Activated CD4-positive, alpha-beta T cell treated with anti-CD3 and anti-CD28 coated beads, Interleukin-2, amount 50 U/mL, for 4 hours (primary cell): ENCODE results near the gene FSIP1.

Experiments used
- DNase-seq, 2 experiments: peaks; one replicate each; pipeline ENCODE4 v3.0.0-alpha.2; 2020

Gene FSIP1

DNA sequence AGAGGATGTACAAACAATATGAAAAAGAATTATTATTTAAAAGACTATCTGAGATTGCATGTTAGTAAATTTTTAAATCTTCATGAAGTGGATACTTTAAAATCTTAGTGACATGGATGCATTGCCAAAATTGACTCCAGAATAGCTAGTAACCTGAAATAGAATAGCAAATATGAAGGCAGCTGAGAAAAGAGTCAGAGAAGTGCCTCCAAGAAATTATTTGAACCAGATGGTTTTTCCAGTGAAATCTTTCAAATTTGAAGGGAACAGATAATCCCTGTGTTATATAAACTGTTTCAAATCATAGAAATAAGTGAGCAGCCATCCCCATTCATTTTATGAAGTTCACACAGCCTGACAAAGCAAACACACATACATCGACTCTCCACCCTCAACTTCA lies 29.6 kb downstream of the FSIP1 start:
- DNase-seq = no peak

DNA sequence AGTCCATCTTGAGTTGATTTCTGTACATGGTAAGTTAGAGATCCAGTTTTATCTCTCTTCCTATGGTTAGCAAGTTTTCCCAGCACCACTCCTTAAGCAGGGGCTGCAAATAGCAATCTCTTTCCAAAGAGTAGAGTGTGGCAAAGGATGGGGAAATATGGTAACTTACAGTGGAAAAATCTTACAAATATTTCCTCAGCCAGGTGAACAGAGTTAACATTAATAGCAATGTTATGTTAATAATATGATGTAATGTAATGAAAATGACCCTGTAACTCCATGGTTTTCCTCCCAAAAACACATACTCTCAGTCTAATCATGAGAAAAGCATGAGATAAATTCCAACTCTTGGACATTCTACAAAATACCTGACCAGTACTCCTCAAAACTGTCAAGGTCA lies 30.4 kb downstream of the FSIP1 start:
- DNase-seq = no peak

DNA sequence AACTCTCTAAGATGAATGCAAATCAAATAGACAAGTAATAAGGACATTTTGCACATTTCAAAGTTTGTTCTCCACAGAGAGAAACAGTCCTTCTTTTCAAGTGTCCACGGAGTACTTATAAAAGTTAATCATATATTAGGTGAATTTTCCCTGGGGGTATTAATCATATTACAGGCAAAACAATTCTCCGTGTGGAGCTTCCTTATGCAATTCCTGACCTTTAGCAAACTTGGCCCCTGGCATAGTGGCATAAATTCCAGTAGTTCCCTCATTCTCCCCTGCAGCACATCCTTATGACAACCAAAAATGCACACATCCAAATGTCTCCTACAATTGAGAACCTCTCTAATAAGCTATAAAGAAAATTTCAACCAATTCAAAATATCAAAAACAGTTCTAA lies 34.4 kb downstream of the FSIP1 start:
- DNase-seq = no peak

DNA sequence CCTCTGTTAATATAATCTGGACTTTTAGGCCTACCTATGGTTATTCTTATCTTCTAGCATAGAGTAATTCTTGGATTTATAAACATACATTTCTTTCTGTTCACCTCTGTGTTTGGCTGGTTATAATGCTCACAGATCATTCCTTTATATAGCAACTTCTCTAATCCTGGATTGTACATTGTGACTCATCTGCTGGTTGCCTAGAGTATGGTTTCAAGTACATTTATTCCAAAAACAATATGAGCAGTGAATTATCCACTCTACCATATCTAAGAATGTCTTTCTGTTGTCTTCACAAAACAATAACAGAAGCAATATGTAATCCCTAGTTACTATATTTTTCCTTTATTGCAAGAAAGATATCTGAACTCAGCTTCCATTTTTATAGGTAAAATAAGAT lies 35.3 kb downstream of the FSIP1 start:
- no peak for DNase-seq

DNA sequence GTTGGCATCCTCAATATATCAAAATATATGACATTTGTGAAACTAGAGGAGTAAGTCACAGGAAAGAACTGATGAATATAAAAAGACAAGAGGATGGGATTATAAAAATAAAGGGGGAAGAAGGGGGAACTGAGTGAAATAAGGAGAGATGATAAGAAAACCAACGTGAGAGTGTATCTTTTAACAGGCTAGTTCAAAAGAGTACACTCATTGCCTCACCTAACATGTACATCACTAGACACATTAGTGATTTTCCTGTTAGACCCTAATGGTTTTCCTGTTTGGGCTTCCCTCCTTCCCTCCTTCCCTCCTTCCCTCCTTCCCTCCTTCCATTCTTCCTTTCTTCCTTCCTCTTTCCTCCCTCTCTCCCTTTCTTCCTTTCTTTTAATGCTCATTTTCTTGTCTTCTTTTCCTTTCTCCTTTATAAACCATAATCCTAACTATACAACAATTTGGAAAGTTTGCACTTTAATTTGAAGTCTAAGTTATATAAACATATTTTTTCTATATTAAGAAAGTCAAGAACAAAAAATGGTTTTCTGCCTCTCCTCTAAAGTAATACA lies 35.8 kb downstream of the FSIP1 start:
- DNase-seq = no peak

DNA sequence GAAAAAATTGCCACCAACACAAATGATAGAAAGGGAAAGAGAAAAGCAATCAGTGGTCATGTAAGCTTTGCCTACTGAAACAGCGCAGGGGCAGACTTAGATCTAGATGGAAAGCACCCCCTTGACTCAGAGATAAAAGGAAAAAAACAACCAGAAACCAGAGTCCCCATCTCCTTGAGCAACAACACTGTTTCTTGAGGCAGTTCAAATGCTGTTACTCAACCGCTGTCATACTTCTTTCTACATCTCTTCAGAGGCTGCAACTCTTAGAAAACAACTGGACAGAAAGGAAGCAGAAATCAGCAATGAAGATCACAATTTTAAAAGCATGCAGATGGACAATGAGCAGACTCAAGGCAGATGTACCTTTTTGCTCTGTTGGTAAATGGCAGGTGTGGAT lies 36.5 kb downstream of the FSIP1 start:
- no peak for DNase-seq

DNA sequence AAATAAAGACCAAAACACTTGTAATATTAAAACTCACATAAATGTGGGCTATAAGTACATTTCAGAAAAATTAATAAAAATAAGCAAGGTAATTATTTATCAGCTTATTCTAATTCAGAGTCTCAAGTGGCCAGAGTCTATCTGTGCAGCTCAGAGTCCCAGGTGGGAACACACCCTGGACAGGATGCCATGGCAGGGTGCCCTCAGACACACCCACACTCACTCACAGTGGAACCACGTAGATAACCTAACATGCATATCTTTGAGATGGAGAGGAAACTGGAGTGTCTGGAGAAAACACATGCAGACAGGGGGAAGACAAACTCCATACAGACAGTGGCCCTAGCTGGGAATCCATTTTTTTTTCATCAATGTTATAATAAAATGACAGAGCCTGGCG lies 37.2 kb downstream of the FSIP1 start:
- no peak for DNase-seq

DNA sequence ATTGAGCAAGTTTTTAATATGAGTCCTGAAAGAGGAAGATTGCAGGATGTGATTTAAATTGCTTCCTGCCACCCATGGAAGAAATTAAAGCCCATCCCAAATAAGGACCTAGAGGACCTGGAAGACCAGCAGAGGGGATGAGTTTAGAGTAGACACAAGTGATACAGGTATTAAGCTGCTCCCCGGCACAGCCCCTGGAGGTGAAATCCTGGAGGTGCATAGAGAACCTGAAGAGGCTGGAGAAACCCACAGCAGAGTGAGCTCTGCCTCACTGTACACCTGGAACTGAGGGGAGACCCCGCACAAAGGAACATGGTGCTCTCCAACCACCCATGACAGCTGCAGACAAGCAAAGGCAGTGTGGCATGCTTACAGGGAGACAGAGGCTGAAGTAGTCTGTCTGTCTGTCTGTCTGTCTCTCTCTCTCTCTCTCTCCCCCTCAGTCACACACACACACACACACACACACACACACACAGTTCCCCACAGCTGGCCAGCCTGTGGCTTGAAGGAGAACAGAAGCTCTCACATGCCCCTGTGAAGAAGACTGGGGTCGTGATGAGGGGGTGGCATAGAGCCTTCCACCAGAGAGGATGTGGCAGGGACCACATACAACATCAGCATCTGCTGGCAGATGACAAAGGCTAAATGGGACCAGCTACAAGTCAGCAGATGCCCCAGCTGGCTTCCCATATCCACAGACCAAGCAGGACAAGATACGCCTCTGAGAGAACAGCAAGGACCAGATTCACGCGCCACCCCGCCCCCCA lies 38.1 kb downstream of the FSIP1 start:
- no peak for DNase-seq

DNA sequence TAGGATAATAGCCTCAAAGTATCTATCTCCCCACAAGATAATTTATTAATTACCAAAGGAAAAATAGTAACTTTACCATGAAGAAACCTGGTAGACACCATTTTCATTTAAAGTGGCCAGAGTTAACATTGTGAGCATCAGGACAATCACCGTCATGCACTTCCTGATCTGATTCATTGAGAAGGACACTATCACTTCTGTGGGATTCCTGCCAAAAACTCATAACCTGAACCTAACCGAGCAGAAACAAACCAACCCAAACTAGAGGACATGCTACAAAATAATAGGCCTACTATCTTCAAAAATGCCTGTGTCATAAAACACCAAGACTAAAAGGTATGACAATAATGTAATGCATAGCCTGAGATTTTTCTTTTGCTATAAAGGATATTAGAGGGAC lies 39.0 kb downstream of the FSIP1 start:
- no peak for DNase-seq

DNA sequence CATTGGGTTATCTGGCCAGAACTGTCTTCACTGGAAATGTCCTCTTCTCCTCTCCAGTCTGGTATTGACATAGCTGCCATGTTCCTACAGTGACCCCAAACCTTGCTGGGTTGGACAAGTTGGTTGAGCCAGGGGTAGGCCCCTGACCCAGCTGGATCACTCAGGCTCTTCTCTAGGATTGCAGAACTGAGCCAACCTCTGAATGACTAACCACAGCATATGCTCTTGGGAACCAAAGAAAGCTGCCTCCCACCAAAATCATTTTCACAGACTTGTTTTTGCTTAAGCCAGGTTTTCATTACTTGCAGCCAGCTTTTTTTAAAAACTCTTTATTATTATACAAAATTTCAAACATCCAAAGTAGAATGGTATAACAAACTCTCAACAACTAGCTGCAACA lies 41.4 kb downstream of the FSIP1 start:
- DNase-seq = no peak

DNA sequence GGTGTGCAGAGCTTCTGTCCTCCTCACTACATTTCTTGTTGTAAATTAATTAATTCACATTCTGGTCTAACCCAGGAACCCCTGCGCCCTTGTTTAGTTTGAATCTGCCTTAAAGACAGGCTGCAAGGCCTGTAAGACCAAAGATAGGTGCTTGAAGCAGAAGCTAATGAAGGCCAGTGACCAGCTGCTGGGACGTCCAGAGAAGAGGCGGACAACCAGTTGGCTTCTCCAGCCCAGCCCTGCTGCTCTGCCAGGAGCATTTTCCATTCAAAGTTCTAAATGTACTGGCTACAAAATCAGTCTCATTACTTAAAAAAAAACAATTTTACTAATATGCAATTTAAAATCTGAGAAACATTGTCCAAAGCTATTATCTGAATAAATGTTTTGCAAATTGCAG lies 43.6 kb downstream of the FSIP1 start:
- no peak for DNase-seq

DNA sequence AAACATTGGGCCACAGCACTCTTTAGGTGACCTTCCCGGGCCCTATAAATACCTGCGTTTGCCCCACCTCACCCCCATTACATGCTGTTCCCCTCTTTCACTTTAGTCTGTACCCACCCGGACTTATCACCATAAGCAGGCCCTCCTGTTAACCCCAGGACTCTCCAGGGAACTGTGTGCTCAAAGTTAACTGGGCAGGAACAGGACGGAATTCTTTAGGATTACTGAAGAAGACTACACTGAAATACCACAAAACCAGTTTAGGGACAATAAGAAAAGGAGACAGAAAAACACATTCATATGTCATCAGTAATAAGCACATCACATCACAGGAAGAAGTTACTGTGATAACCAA lies 45.5 kb downstream of the FSIP1 start:
- DNase-seq = no peak

DNA sequence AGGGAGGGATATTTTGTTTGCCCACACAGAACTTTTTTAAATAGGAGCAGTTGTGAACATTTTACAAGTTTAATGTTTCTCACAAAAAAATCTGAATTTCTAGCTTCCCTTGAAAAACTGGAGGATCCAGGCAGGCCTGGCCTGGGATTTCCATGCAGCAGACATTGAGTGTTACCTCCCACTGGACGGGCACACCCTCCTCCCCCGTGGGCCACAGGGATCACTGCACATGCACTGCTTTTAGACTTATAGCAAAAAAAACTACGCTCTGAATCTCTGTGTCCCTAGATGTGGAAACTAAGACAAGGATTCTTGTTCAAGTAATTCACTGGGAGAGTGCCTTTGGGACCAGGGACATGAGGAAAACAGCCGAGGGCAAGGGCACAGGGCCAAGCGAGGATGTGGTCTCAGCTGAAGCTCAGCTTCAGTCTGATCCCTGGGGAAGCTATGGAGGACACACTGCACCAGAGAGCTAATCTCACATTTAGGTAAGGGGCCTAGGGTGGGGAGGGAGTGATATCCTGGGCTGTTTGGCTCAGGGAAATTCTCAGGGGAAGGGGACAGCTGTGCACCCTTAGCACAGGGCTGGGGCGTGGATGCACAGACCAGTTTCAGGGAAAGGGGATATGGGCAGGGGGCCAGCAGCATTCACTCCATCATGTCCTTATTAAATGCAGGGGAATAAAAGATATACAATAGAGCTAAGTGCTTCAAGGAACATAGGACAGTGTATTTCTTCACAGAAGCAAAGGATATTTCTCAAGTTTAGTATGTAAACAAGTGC lies 46.0 kb downstream of the FSIP1 start:
- no peak for DNase-seq

DNA sequence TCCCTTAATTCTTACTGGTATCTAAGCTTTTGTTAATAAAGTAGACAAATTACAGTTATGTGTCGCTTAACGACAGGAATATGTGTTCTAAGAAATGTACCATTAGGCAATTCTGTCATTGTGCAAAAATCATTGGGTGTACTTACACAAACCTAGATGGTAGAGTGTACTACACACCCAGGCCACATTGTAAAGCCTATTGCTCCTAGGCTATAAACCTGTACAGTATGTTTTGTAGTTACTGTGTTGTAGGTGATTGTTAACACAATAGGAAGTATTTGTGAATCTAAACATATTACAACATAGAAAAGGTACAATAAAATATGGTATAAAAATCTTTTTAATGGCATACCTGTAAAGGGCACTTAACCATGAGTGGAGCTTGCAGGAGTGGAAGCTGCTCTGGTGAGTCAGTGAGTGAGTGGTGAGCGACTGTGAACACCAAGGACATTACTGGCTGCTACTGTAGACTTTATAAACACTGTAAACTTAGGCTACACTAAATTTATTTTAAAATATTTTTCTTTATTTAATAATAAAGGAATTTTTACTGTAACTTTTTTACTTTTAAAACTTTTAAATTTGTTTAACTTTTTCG lies 47.4 kb downstream of the FSIP1 start:
- DNase-seq = no peak

DNA sequence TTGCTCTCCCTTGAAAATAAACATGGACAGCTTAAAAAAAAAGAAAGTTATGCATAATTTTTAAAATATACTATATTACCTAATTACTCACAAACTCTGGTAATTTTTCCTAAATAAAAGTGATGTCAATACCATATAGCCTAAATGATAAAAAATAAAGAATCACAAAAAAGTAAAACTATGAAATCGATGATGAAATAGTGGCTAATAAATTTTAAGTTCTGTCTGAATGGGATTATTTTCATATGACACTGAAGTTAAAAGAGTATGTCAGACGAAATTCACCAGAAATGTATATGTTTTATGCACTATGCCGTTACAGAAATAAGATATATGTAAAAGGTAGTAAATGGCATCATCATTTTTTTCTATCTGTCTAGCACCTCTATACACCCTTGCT lies 51.4 kb downstream of the FSIP1 start:
- no peak for DNase-seq

DNA sequence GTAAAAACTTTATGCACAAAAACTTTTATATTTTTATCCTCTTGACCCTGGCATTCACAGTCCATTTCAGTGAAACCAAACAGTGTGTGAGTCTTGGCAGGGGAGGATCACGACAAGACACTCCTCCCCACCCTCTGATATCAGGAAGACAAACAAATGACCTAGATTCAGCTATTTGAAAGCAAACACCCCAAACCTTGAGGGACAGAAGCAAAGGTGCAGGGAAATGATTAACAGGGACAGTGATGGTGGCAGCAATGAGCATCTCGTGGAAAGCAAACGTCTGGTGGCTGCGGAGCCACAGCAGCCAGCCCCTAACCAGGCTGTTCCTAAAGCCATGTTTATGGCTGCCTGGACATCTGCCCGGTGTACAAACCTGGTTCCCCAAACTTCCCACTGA lies 52.1 kb downstream of the FSIP1 start:
- no peak for DNase-seq

DNA sequence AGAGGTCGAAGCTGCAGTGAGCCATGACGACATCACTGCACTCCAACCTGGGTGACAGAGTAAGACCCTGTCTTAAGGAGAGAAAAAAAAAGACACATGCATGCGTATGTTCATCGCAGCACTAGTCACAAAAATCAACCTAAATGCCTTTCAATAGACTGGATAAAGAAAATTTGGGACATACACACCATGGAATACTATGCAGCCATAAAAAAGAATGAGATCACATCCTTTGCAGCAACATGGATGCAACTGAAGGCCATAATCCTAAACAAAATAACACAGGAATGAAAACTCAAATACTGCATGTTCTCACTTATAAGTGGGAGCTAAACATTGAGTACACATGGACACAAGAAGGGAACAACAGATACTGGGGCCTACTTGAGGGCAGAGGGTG lies 53.1 kb downstream of the FSIP1 start:
- DNase-seq = no peak

DNA sequence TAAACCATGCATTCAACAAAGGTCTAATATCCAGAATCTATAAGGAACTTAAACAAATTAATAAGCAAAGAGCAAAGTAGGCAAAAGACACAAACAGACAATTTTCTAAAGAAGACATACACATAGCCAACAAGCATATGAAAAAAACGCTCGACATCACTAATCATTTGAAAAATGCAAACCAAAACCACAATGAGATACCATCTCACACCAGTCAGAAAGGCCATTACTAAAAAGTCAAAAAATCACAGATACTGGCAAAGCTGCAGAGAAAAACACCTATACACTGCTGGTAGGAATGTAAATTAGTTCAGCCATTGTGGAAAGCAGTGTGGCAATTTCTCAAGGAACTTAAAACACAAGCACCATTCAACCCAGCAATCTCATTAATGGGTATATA lies 53.8 kb downstream of the FSIP1 start:
- DNase-seq = no peak

DNA sequence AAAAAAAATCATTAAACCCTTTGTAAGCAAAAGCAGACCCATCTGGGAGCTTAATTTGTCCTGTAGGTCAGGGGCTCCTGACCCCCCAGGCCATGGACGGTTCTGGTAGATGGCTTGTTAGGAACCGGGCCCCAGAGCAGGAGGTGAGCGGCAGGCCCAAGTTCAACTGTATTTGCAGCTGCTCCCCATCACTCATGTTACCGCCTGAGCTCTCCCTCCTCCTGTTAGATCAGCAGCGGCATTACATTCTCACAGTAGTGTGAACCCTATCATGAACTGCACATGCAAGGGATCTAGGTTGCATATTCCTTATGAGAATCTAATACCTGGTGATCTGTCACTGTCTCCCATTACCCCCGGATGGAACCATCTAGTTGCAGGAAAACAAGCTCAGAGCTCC lies 60.7 kb downstream of the FSIP1 start:
- DNase-seq = no peak

DNA sequence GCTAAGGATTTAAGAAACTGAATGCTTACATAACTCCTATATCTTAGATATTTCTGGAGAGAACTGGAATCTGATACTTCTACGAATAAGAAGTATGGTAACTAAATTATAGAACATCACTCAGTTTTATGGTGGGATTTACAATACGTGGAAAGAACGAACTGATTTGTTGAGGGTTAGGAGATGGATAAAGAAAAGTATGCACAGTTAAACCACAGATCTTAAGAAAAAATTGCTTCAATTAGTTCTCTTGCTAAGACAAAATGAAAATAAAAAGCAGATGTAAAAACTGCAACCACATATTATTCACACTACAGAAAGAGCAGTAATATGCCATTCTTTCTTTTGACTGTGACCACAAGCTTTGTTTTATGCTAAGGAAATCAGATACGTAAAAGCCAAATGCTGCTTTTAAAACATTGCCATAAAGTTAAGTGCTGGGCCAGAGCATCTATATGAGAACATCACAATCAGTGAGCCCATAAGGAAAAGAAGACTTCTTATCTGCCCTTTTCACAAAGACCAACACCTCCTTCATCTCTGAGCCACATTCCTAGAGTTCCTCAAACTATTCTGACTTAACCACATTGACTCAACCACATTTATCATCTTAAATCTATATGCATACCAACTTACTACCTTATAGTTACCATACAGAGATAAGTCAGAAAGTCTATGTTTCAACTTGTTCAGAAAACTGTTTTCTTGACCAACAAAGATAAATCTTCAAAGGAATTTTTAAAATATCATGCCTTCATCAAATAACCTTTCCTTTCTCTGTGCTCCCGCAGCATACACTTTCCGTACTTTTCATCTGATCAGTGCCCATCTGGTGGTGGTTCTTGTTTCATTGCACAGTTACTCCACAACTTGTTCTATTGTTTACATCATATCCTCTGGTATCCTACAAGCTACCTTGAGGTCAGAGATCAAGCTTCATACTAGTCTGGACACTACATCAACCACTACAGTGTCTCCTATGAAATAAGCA lies 61.7 kb downstream of the FSIP1 start:
- no peak for DNase-seq

DNA sequence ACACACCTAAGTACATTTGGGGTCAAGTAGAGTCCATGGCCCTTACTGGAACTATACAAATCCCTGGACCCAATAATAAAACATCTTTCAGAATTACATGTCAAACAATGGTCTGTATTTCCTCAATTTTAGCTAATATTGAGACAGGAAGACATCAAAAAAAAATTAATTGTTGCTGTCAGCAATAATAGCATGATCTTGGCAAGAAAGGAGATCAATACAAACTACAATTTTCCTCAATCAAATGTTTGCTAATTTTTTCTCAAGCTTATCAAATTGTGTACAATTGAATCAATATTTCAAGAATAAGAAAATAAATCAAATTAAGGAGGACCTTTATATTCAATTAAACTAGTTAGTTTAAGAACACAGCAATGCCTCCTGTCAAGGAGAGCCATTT lies 62.6 kb downstream of the FSIP1 start:
- no peak for DNase-seq

DNA sequence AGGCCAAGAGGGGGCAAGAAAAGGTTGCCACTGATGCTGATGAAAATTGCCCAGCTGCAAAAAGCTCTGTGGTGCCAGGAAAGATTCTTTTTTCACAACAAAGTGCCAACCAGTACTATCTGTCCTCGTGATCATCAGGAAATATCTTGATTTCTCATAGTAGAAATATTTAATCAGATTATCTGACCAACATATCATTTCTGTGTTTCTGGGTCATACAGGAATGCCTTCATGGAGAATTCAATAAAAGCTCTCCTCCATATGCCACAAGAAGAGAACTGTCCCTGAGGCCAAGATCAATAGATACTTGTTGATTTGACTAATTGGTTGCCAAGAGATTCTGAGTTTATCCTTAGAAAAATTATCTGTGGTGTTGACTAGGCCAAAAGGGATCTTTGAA lies 63.5 kb downstream of the FSIP1 start:
- no peak for DNase-seq

DNA sequence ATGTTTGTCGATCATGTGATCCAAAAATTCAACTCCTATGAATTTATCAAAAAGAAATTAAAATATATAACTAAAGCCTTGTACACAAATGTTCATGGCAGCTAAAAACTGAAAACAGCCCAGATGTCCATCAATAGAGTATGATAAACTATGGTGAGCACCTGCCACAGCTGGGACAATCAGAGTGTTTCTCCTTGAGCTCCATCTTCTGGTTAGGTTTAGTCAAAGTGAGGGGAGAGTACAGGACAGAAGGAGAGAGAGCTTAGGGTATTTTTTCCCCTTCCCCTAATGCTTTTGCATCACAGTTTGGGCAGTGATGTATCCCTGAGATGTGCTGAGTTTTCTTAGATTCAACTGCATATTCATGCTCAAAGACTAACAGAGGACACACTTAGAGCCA lies 65.5 kb downstream of the FSIP1 start:
- DNase-seq = no peak
